Measurements from ENCODE around the gene HDAC11.
"Not testable (repeated sequence)": the region's sequence is repeated elsewhere in the genome, so short reads cannot be mapped to it uniquely, and the experiment has no call there.

Gene HDAC11

DNA sequence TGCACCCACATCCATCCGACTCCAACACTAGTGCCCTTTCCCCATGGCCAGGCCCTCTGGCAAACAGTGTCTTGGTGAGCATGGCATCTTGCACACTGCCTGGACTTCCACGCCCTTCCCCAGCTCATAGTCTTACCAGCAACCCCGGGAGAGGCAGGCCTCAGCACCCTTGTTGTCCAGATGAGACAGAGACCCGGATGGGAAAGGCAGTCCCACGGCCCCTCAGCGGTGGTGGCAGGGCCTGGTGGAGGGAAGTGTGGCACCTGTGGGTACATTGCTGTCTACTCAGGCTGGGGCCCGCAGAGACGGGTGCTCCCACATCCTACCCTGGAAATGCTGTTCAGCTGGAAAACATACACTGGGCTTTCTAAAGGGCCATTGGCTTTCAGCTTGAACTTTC is 28.4 kb downstream of the HDAC11 start:
- no peak for DNase-seq

DNA sequence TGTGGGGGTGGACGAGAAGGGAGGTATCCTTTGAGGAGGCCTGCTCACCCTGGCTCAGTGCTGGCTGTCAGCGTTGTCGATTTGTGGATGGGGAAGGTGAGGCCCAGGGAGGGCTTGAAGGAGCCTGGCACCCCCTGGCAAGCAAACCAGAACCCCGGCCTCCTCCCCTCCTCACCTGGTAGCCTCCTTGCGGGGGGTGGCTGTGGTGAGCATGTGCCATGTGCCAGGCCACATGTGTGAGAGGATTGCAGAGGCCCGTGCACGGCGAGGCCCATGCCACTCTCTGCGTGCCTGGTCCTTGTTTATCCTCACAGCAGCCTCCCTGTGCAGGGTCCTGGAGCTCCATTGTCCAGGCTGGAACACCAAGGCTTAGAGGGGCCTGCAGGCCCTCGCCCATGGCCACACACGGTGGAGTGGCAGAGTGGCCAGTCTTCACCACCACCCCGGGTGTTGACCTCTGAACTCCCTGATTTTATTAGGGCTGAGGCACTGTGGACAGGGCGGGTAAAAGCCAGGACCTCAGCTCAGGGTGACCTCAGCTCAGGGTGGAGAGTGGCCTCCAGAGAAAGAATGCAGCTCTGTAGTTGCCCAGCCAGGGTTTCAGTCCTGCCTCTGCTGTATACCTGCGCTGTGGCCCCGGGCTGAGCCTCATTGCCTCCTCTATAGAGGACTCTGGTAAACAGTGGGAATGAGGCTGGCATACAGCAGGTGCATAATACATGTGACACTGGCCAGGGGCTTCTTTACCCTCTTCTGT is 29.1 kb downstream of the HDAC11 start:
- no peak for DNase-seq

DNA sequence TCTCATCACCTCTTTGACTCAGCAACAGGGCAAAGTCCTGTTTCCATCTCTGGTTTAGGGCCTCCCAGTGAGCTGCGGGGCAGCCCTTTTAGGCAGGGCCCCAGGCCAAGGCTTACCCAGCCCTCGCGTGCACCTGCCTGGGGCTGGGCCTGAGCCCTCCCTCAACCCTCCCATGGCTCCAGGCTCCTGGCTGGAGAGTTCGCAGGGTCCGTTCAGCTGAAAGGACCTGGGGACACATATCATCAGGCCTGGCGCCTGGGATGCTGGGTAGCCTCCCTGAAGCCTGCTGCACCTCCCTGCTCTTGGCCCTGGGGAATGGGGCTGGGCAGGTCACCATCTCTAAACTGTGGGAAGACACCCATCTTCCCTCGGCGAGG is 29.7 kb downstream of the HDAC11 start:
- no peak for DNase-seq

DNA sequence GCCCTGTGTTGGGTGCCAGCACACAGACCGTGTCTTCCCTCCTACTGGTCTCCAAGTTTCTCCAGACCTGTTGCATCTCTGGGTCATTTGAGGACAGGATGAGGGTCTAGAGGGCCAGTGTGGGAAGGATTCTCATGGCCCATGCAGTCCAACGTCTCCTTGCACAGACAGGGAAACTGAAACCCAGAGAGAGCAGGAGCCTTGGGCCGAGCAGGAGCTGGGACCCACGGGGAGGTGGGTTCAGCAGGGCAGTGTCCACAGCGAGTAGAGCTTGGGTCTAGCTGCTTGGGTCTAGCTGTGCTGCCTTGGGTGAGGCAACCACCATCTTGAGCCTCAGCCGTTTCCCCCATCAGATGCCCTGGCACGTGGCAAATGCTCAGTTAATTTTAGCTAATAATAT is 32.3 kb downstream of the HDAC11 start:
- DNase-seq: no peak

DNA sequence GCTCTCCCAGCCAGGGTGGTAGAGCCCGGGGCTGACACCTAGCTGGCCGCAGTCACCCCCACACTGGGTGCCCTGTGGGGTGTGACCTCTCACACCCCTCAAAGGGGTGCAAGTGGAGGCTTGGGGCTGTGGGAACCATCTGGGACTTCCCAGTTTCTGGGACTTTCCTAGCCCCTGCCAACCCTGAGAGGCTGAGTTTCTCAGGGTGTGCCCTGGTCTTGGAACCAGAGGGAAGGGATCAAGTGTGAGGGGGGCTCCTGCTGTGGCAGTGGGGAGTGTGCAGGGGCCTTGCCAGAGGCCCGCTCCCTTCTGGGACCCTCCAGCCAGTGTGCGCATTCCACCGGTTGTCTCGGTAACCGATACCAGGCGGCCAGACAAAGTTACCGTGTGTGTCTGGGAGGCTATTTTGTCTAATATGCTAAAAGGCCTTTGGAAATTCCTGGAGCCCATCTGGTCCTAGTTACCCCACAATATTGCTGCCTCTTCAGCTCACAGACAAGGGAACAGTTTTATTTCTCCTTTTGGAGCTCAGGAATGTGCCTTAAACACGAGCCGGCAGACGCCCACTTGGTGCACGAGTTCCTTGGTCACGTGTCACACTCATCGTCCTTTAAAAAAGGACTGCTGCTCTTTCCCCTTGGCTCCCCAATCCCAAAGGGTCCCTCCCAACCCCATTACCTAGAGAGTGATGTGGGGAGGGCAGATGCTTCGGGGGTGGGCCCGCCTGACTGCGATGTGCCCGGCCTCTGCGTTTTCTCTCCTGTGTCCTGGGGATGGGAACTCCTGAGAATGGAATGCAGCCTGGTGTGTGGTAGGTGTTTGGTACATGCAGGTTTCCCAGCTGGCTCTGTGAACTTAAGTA is 33.2 kb downstream of the HDAC11 start:
- DNase-seq: no peak

DNA sequence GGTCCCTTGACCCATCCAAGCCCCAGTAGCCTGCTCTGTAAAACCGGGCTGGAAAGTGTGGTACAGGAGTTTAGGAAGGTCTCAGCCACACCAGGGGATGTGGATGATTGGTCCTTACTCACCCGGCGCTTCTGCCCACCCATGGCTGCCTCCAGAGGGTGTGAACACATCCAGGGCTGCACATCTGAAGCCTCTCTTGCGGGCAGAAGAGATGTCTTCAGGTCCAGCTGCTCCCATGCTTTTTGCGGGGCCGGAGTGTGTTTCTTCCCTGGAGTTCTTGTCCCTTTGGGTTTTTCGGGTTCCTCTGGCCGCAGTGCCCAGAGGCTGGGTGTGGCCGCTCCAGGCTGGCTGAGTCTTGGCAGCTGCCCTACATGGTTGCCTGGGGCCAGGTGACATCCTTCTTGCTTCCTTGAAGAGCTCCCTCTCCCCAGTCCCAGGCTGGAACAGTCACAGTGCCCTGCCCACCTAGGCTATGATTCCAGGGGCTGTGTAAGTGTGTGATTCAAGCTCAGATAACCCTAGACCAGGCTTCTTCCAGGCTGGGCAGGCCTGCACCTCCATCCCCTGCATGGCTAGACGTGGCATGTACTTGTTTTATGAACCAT is 33.9 kb downstream of the HDAC11 start:
- no peak for DNase-seq

DNA sequence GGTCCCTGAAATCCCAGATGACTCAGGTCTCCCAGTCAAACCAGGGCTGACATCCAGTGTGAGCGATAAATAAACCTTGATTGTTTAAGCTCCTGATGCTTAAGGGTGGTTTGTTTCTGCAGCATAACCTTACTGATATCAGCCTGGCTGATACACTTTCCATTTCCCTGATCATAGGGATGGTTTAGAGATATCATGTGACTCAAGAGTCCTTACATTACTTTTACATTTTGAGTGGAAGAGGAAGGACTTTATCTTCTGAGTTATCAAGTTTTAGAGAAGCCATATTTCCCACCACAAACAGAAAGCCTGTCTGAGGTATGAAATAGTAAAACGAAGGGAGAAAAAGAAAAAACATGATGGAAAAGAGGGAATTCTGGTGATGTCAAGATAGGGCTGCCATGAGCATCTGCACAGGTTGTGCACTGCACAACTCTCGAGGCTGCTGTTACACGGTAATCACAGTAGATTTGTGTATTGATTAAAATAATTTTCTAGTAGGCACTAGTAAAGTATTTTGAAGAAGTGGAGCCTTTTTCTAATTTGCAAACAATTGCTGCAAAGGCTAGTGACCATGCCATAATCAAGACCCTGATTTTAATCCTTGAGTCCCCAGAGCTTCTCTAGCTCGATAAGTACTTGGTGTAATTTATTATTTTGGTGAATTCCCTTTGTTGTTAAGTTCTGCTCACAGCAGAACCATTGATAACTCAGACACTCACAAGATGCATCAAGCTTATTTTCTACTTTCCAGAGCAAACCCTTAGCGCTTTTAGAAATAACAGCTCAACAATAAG is 34.7 kb downstream of the HDAC11 start:
- DNase-seq: no peak

DNA sequence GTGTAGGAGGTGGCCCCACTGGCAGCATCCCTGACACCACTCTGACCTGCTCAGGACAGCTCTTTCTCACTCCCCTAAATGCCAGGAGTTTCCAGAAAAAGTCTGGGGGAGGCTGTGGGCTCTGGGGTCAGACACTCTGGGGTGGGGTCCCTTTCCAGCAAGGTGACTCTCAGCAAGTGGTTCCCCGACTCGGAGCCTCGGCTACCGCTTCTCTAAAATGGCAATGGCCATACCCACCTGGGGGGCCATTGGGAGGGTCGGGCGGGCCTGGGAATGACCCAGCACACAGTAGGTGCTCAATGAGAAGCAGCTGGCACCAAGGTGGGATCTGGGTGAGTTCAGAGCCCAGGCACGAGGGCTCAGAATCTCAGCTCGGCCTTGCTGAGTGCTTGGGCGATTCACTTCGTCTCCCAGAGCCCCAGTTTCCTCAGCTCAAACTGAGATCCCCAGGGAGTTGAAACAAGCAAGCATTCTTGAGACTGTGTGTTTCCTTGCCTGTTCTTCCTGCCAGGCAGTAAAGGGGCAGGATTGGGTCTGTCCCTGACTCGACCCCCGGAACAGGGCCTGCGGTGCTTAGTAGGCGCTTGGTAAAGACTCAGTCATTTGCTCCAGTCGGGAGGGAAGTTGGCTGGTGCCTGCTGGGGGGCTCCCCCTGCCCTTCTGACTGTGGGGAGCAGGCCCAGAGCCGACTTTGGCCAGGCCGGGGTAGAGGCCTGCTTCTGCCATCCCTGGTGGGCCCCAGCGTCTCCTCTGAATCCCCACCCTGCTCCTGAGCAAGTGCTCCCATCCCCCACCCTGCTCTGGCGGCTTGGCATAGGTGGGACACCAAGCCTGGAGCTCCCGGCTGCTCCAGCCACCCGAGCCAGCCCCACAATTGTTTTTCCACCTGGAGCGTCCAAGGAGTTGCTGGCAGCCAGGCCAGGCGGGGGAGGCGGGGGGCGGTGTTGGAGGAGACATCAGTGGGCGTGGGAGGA is 36.0 kb downstream of the HDAC11 start:
- no peak for DNase-seq

DNA sequence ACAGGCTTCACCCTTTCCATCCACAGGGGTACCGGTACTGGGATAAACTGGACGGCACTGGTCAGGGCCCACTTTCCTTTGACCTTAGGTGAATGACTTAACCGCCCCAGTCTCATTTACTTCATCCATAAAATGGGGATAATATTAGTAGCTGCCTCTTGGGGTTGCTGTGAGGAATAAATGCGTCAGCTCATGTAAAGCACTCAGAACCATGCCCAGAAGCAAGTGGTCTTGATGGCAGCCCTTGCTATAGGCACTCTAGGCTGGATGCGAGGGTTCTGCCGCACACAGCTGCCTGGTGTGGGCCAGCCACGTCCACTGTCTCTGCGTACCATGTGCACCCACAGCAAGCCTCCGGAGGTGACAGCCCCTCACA is 36.6 kb downstream of the HDAC11 start:
- no peak for DNase-seq

DNA sequence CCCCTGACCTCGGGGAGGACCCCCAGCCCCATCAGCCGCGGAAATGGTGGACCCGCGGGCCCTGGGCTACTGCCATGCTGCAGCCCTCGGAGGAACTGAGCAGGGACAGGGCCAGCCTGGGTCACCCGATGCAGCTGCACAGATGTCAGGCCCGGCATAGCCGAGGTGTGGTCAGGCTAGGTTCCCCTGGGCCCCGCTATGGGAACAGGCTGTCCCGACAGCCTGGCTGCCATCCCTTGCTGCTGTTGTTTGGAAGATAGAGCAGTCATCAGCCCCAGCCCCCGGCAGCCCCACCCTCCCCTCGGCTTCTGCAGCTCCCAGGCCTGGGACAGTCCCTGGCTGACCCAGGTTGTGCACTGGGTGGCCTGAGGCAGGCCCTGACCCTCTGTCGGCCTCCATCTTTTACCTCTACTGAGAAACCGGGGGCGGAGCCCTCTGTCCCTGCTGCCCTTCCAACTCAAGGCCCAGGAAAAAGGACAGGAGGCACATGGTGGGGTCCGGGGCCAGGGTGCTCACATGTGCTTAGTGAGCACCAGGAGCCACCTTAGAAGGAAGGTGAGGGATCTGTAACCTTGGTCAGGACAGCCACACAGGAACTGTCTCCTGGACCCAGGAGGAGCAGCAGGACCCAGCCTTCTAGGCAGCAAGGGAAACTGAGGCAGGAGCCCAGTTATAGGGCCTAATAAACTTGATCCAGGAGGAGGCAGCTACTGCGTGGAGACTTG is 37.3 kb downstream of the HDAC11 start:
- DNase-seq: no peak

DNA sequence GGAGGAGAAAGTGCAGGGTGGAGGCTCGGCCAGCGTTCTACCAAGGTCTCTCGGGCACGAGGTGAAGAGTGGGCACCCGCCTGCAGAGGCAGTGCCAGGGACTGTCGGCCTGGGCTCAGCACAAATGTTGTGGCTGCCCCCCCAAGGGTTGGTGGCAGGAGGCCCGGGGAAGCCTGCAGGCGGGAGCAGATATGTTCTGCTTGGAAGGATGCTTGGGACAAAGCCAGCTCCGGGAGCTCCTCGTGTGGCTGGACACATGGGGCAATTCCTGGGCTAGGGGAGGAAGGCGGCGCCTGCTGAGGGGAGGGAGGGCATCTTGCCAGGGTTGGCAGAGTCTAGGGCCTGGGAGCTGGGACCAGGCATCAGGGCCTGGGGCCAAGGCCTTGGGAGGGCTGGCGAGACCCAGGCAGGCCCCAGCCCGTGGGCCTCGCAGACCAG is 38.4 kb downstream of the HDAC11 start:
- no peak for DNase-seq

DNA sequence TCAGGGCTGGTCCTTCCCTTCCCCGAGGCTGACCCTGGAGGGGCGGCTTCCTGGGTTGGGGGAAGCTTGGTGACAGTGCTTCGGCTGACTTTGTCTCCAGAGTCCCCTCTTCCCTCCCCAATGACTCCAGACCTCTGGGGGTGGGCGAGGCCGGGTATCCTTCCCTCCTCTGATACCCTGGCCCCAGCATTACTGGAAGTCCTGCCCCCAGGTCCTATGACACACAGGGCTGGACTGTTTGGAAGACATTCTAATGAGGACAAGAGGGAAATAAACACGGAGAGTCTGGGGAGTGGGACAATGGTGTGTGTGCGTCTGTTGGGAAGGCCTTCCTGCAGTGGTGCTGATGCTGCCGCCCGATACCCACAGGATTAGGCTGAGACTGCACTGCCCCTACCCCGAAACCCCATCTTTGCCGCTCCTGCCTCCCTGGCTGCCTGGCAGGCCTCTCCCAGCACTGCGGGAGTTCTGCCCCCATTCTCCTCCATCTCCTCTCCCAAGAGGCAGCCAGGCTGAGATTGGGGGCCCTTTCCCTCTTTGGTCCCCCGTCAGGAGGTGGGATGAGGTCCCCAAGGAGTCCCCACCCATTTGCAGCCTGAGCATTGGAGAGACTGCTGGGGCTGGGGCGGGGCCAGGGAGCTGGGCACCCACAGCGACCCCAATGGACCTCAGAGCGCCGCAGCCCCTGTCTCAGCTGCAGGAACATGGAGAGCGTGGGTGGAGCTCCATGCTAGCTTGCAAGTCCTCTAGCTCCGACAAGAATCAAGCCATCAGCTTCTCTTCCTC is 39.1 kb downstream of the HDAC11 start:
- no peak for DNase-seq

DNA sequence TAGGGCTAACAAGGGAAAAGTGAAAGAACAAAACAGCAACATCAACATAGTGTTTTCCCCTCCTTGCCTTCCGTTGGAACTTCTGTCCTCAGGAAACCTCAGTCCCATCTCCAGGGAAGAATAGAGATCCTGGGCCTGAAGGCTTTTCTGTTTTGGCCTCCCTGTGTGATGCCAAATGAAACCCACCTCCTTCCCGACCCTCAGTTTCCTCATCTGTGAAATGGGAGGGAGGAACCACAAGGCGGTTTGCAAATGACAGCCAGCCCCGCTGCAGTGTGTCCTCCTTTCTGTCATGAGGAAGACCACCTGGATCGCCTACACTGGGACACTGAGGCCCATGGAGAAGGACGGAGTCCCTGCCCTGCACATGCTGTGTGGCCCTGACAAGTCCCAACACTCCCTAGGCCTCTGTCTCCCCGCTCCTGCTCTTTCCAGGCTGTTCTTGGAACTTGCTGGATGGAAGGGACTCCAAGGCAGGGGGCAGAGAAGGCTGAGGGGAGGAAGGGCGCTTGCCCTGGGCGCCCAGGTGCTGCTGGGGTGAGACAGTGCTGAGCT is 40.3 kb downstream of the HDAC11 start:
- DNase-seq: no peak

DNA sequence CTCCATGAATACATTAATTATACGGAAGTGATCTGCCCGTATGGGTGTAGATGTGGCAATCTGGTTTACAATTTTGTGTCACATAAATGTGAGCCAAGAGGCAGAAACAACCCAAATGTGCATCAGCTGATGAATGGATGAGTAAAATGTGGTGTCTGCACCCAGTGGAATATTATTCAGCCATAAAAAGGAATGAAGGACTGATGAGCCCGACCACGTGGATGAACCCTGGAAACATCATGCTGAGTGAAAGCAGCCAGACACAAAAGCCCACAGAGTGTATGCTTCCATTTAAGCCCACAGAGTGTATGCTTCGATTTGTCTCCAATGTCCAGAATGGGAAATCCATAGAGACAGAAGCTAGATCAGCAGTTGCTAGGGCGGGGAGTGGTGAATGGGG is 41.2 kb downstream of the HDAC11 start:
- DNase-seq: no peak

DNA sequence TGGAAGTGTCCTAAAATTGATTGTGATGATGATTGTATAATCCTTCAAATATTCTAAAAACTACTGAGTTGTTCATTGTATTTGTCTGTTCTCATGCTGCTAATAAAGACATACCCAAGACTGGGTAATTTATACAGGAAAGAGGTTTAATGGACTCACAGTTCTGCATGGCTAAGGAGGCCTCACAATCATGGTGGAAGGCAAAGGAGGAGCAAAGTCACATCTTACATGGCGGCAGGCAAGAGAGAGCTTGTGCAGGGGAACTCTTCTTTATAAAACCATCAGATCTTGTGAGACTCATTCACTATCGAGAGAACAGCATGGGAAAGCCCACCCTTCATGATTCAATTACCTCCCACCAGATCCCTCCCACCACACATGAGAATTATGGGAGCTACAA is 41.6 kb downstream of the HDAC11 start:
- DNase-seq: not testable (repeated sequence)

DNA sequence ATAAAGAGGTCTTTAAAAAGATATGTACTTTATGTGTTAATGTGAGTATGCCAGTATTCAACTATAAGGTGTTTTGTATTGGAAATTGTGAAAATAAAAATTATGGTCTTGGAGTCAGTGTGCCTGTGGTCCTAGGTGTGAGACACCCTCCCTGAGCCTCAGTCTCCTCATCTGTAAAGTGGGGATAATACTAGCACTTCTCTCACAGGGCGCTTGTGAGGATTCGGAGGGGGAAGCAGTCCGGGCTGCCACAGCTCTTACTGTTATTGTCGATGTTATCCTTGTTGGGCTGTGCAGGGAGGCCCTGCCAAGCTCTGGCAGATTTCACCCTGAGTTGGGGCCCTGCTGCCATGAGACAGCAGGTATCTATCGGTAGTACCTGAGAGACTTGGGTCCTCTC is 42.1 kb downstream of the HDAC11 start:
- DNase-seq: no peak

DNA sequence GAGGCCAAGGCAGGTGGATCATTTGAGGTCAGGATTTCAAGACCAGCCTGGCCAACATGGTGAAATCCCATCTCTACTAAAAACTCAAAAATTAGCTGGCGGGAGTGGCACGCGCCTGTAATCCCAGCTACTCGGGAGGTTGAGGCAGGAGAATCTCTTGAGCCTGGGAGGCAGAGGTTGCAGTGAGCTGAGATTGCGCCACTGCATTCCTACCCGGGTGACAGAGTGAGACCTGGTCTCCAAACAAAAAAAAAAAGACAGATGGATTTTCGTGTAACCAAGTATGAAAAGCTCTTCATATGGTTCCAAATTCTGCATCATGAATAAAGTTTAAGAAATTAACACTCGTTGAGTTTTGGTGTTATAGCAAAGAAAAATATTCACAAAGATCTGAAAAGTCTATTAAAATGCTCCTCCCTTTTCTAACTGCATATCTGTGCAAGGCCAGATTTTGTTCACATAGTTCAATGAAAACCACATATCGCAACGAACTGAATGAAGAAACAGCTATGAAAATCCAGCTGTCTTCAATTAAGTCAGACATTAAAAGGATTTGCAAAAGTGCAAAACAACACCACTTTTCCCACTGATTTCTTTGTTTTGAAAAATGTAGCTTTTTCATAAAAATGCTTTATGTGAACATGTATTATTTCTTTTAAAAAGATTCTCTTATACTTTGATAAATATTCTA is 45.0 kb downstream of the HDAC11 start:
- no peak for DNase-seq

DNA sequence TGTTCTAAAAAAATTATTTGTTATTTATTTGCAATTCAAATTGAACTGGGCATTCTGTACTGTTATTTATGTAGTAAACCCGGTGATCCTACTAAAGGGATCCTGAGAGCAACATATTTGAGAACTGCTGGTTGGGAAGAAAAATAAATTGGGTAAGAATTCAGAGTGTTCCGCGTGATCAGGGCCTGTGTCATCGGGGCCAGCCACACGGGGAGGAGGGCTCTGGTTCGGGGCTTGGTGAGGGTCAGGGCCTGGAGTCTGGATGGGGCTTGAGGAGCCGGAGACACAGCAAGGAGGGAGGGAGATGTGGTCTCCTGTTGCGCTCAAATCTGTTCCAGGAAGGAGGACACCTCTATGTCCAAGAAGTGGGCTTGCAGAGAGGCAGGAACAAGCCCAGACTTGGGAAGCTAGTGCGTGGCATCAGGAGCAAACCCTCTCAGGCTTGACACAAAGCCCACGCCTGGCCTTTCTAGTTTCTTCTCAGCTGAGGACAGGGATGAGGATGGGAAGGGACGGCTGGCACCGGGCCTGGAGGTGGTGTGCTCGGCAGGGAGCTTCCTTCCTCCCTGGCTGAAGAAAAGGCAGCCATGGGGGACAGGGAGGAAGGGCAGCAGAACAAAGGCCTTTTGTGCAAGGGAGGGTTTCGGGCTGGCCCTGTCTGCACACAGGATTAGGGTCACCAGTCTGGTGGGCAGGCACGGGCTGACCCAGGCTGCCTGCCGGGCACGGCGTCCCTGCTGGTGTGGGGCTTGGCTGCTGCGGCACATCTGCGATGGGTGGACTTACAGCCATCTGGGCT is 45.9 kb downstream of the HDAC11 start:
- DNase-seq: no peak

DNA sequence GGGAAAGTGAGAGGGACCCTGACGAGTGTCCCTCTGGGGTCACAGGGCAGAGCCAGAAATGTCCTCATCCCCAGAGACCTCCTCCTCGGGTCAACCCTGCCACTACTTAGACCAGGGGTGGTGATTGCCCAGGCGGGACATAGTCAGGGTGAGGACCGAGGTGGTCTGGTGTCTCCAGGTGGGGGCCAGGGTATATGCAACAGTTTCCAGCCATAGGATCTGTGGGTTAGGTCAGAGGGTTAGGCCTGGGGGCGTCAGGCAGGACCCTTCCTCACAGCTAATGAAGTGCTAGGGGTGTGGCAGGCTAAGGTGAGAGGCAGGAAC is 46.5 kb downstream of the HDAC11 start:
- no peak for DNase-seq
